Neuron (in vitro differentiated cells): ENCODE data around the gene RALGPS1.

ENCODE experiments used
- H2AFZ ChIP-seq: one replicate; pipeline ENCODE4 v1.6.1; 2013; ENCODE audit warnings: low read depth, mild to moderate bottlenecking, inconsistent platforms, low read length, moderate library complexity
- H3K27me3 ChIP-seq: one replicate; pipeline ENCODE4 v1.6.1; 2013; ENCODE audit warnings: low read length; ENCODE audit not compliant: insufficient read depth
- H3K36me3 ChIP-seq: one replicate; pipeline ENCODE4 v1.6.1; 2013; ENCODE audit warnings: low read length; ENCODE audit not compliant: insufficient read depth
- H3K4me1 ChIP-seq: one replicate; pipeline ENCODE4 v1.6.1; 2013; ENCODE audit warnings: low read length; ENCODE audit not compliant: insufficient read depth
- H3K4me3 ChIP-seq: 2 replicates; pipeline ENCODE4 v1.5.1; 2013; ENCODE audit warnings: mild to moderate bottlenecking, low read length, moderate library complexity
- H3K9me3 ChIP-seq: one replicate; pipeline ENCODE4 v1.6.1; 2013; ENCODE audit warnings: low read length

RALGPS1 gene

DNA sequence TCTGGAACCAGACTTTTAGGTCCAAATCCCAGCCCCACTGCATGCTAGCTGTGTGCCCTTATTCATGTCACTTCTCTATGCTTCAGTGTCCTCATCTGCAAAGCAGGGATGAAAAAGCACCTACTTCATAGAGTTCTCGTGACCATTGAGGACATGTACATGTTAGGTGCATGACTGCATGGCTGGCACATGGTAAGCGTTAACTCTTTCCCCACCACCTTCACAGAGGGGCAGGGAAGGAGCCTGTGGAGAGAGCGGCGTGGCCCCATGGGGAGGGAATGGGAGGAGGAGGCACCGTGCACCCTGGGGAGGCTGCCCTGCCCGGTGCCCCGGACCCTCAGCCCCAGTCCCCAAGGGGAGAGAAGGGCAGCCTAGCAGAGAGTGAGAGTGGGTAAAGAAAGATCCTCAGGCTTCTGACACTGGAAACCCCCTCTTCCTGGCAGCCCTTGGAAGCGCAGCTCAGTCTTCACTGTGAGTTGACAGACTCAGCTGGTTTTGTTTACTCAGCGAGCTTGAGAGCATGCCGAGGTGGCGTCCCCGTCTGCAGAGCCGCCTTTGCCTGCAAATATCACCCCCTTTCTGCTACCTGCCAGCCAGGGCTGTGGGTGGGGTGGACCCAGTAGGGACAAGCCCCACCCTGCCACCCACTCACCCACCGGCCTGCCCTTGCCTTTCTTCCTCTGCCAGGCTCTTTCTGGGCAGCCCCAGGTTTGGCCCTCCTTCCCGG, 218.5 kb downstream of the RALGPS1 start:
- no peaks in the 10 kb centered on the region for H3K36me3 ChIP-seq
- H2AFZ ChIP-seq, result peak overlapping the region; percentile 39
- no peaks in the 10 kb centered on the region for H3K27me3 ChIP-seq
- peaks cover 29% of the 10 kb centered on the region for H3K4me1 ChIP-seq
- H3K4me3 ChIP-seq, result no peak overlapping the region
- H3K9me3 ChIP-seq, result no peaks in the 10 kb centered on the region

GRCh38 chr9:127133739-127134167, 219.2 kb downstream of the RALGPS1 start:
- no peaks in the 10 kb centered on the region for H3K9me3 ChIP-seq
- H3K4me1 ChIP-seq, result peaks cover 29% of the 10 kb centered on the region
- no peak overlapping the region for H3K4me3 ChIP-seq
- no peaks in the 10 kb centered on the region for H3K27me3 ChIP-seq
- no peaks in the 10 kb centered on the region for H3K36me3 ChIP-seq
- H2AFZ ChIP-seq, result peak overlapping the region; percentile 39

- Histone ChIP-seq H3K9me3 (no peaks in the 10 kb centered on the region), H3K27me3 (no peaks in the 10 kb centered on the region), H2AFZ (no peak overlapping the region), H3K4me3 (no peak overlapping the region), H3K4me1 (peaks cover 29% of the 10 kb centered on the region), H3K36me3 (no peaks in the 10 kb centered on the region)
Observed at GRCh38 chr9:127135056-127135745, 220.6 kb downstream of the RALGPS1 start.

DNA sequence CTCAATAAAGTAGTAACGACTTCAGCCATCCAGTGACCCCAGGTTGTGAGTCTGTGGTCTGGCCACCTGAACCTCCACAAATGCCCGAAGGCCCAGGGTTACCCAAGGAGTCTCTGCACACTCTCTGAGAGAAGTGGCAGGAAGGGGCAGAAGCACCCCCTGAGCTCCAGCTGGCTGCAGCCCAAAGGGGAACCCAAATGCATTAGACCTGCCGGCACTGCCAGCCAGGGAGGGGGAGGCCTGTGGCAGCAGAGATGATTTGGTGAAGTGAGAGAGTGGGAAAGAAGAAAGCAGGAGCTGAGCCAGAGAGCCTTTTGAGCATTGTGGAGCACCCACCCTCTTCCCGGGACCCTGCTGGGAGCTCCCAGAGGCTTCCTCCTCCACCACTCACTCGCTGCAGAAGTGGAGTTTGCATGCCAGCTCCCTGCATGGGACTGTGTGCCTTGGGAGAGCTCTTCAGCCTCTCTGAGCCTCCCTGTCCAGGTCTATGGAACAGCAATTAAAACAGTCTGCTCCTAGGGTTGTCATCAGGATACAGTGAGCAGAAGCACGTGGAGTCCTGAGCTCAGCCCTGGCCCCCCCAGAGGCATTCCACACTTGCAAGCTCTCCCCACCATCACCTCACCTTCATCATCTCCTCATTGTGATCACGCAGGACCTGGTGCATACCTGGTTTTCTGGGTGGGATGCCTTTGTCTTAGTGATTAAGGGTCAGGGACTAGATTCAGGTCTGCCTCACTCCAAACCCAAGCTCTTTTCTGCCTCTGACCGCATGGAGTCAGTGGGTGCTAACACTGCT, 221.7 kb downstream of the RALGPS1 start:
- no peak overlapping the region for H3K4me3 ChIP-seq

DNA sequence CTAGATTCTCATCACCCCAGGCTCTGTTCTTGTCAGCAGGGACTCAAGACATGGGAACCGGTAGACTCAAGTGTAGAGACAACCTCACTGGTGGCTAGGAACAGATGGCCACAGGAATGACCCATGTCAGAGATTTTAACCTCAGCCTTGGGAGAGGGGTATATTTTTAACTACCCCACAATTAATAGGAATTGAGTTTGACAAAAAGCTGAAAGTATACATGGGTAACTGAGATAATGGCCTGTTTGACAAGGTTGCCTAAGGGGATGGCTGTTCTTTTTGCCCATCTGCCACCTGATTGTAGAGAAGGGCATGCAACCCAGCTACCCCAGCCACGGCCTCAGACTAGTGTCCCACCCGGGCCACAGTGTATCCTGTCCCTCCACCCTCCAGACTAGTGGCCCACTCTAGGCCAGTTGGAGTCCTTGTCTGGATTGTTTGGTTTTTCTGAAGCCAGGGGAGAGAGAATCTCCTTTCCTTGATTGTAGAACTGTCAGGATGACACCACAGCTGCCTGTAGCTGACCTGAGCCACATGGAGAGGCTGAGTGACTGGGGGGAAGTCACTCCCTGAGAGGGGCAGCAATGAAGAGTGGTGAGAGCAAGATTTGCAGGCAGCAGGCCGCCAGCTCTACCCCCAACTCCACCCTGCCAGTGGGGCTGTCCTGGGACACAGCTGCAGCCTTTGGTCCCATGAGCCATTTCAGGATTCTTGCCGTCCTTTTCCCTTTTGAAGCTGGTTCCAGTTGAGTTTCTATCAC, 222.5 kb downstream of the RALGPS1 start:
- Histone ChIP-seq H3K36me3 (no peaks in the 10 kb centered on the region), H3K4me1 (peaks cover 16% of the 10 kb centered on the region), H2AFZ (no peak overlapping the region), H3K9me3 (no peaks in the 10 kb centered on the region), H3K4me3 (no peak overlapping the region), H3K27me3 (no peaks in the 10 kb centered on the region)

More for the DNA sequence above, 221.7 kb downstream of the RALGPS1 start:
- Histone ChIP-seq H3K27me3 (no peaks in the 10 kb centered on the region), H2AFZ (no peak overlapping the region), H3K4me1 (peaks cover 23% of the 10 kb centered on the region), H3K9me3 (no peaks in the 10 kb centered on the region), H3K36me3 (no peaks in the 10 kb centered on the region)

- no peak overlapping the region for H2AFZ ChIP-seq
- no peaks in the 10 kb centered on the region for H3K36me3 ChIP-seq
- no peaks in the 10 kb centered on the region for H3K27me3 ChIP-seq
- H3K9me3 ChIP-seq, result no peaks in the 10 kb centered on the region
- H3K4me3 ChIP-seq, result no peak overlapping the region
- peaks cover 14% of the 10 kb centered on the region for H3K4me1 ChIP-seq
Observed at GRCh38 chr9:127137640-127138360, 223.2 kb downstream of the RALGPS1 start.

DNA sequence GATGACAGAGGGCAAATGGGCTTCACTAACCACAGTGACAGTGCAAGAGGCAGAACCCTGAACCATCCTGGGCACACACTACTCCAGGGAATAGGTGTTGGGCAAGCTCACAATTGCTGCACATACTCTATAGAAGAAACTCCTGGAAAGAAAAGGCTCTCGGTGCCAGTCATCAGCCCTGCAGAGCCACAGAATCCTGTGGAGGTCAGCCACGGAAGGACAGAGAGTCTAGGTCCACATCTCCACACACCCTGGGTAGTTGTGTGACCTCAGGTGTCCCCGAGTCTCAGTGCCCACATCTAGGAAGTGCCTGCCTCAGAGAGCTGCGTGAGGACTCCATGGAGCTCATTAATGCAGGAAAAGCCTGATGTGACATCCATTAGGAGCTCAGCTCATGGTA, 223.9 kb downstream of the RALGPS1 start:
- Histone ChIP-seq H3K9me3 (no peaks in the 10 kb centered on the region), H3K4me3 (no peak overlapping the region), H3K36me3 (no peaks in the 10 kb centered on the region), H3K27me3 (no peaks in the 10 kb centered on the region), H2AFZ (no peak overlapping the region), H3K4me1 (peaks cover 8% of the 10 kb centered on the region)

GRCh38 chr9:127139071-127139731, 224.6 kb downstream of the RALGPS1 start:
- peaks cover under 1% of the 10 kb centered on the region for H3K4me1 ChIP-seq
- H3K27me3 ChIP-seq, result no peaks in the 10 kb centered on the region
- no peaks in the 10 kb centered on the region for H3K9me3 ChIP-seq
- H3K4me3 ChIP-seq, result no peak overlapping the region
- H2AFZ ChIP-seq, result no peak overlapping the region
- no peaks in the 10 kb centered on the region for H3K36me3 ChIP-seq

DNA sequence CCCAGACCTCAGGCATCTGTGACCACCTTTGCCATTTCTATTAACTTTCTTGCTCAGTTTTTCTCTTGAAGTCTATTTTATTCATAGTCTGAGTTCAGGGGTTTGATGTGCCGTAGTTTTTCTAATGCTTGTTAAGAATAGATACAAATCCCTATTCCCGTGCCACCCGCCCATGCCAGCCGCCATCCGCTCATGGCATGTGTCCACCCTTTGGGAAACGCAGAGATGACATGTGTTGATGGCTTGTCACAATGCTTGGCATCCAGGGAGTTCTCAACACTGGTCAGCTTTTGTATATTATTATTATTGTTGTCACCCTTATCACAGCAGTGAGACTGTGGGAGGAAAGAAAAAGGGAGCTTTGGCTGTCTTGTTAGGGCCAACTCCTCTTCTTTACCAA, 225.2 kb downstream of the RALGPS1 start:
- H3K9me3 ChIP-seq, result no peaks in the 10 kb centered on the region
- no peaks in the 10 kb centered on the region for H3K27me3 ChIP-seq
- no peak overlapping the region for H3K4me3 ChIP-seq
- no peaks in the 10 kb centered on the region for H3K36me3 ChIP-seq
- H2AFZ ChIP-seq, result no peak overlapping the region
- no peaks in the 10 kb centered on the region for H3K4me1 ChIP-seq

- Histone ChIP-seq H3K36me3 (no peaks in the 10 kb centered on the region), H3K4me1 (no peaks in the 10 kb centered on the region), H3K9me3 (no peaks in the 10 kb centered on the region)
Observed at GRCh38 chr9:127140181-127140580, 225.6 kb downstream of the RALGPS1 start.

DNA sequence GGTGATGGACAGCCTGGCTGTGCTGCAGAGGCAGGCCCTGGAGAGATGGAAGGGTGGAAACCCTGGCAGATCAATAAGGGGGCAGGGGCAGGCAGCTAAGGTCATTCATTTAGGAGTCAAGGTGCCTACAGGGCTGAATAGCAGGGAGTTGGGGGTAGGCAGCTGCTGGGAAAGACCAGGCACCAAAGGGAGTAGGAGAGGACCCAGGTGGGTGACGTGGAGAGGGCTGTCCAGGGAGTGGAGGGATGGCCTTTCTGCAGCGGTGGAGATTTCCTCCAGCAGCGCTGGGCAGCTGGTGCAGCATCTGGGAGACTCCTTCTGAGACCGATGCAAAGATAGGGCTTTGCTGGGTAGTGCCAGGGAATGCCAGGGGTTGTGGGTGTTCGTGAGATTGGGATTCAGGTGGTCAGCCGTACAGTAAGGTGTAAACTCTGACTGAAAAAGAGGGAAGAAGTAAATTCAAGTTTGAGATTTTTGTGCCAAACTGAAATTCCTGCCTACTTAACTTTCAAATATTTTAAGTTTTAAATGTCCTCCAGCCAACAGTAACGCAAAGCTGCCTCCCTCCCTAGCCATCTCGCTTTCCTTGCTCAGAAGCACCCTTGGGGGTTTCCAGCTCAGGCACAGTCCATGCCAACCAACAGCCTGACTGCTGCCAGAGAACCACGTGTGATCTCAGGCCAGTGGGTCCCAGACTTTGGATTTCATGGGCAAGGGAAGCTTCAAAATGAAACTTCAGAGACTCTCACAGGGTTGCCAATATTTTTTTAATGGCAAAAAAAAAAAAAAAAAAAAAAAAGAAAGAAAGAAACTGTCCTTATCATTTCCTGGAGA, 226.5 kb downstream of the RALGPS1 start:
- no peak overlapping the region for H3K4me3 ChIP-seq
- no peaks in the 10 kb centered on the region for H3K4me1 ChIP-seq

More at GRCh38 chr9:127140181-127140580, 225.6 kb downstream of the RALGPS1 start:
- no peak overlapping the region for H2AFZ ChIP-seq
- H3K27me3 ChIP-seq, result no peaks in the 10 kb centered on the region
- H3K4me3 ChIP-seq, result no peak overlapping the region

More for the DNA sequence above, 226.5 kb downstream of the RALGPS1 start:
- Histone ChIP-seq H3K36me3 (no peaks in the 10 kb centered on the region), H2AFZ (no peak overlapping the region), H3K9me3 (no peaks in the 10 kb centered on the region), H3K27me3 (no peaks in the 10 kb centered on the region)
